IPS-NIHi11 (cell line): Measurements from ENCODE around the gene NPHP1.
A peak's percentile ranks its signal among the peaks of the same experiment; 100 is the strongest.
"Not testable (repeated sequence)": the region's sequence is repeated elsewhere in the genome, so short reads cannot be mapped to it uniquely, and the experiment has no call there.

Source experiments
- DNase-seq: peaks from one replicate; pipeline ENCODE4 v3.0.0; 2012; ENCODE audit warnings: mixed read lengths, low spot score

NPHP1 gene

GRCh38 chr2:110103061-110103961 is 101.5 kb downstream of the NPHP1 start:
- DNase-seq: no peak

- DNase-seq: no peak
Measured at GRCh38 chr2:110101901-110102803, 102.7 kb downstream of the NPHP1 start.

GRCh38 chr2:110101280-110101844 is 103.5 kb downstream of the NPHP1 start:
- DNase-seq: peak; percentile 56

GRCh38 chr2:110100880-110101279 is 103.9 kb downstream of the NPHP1 start:
- DNase-seq: not testable (repeated sequence)

GRCh38 chr2:110100480-110100879 is 104.3 kb downstream of the NPHP1 start:
- no peak for DNase-seq

GRCh38 chr2:110099471-110100225 is 105.2 kb downstream of the NPHP1 start:
- no peak for DNase-seq

- no peak for DNase-seq
Measured at GRCh38 chr2:110099038-110099425, 105.8 kb downstream of the NPHP1 start.

- no peak for DNase-seq
Measured at GRCh38 chr2:110097506-110098220, 107.2 kb downstream of the NPHP1 start.

- DNase-seq: no peak
Measured at GRCh38 chr2:110095994-110096633, 108.7 kb downstream of the NPHP1 start.

GRCh38 chr2:110094884-110095534 is 109.8 kb downstream of the NPHP1 start:
- not testable (repeated sequence) for DNase-seq

GRCh38 chr2:110093924-110094323 is 110.9 kb downstream of the NPHP1 start:
- DNase-seq: not testable (repeated sequence)

- DNase-seq: not testable (repeated sequence)
Measured at GRCh38 chr2:110090164-110090563, 114.6 kb downstream of the NPHP1 start.

- not testable (repeated sequence) for DNase-seq
Measured at GRCh38 chr2:110083757-110084156, 121.1 kb downstream of the NPHP1 start.

- DNase-seq: not testable (repeated sequence)
Measured at GRCh38 chr2:110083162-110083561, 121.7 kb downstream of the NPHP1 start.

- DNase-seq: not testable (repeated sequence)
Measured at GRCh38 chr2:110078104-110078503, 126.7 kb downstream of the NPHP1 start.

- DNase-seq: not testable (repeated sequence)
Measured at GRCh38 chr2:110075896-110076295, 128.9 kb downstream of the NPHP1 start.
